ENCODE results near the gene NRG2.

Gene NRG2

DNA sequence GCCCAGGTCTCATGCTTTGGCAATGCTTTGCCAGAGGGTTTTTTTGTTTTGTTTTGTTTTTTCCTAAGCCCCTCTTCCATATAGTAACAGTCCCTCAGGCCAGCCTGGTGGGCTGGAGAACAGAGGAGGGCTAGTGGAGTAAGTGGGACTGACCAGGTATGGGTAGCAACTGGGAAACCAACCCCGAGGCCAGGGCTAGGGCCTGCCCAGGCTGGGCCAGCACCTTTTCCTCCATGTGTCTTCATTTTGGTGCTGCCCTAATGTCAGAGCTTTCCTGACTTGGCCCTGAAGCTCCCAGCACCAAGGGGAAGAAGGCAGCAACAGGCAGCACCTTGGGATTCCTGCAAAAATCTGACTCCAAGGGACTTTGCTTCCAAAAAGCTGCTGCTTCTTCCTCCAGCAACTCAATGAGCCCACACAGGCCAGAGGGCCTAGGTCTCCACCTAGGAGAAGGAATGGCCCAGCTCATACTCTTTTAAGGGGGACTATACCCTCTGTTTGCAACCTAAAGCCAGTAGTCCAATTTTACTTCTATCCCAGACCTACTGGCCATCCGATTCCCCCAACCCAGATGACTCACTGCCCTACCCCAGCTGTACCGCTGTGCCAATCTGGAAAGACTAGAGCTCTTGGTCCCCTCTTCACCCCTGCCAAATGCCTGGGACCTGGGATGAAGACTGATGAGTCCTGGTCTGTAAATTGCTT lies 142.4 kb downstream of the NRG2 start:
- no peak for DNase-seq

DNA sequence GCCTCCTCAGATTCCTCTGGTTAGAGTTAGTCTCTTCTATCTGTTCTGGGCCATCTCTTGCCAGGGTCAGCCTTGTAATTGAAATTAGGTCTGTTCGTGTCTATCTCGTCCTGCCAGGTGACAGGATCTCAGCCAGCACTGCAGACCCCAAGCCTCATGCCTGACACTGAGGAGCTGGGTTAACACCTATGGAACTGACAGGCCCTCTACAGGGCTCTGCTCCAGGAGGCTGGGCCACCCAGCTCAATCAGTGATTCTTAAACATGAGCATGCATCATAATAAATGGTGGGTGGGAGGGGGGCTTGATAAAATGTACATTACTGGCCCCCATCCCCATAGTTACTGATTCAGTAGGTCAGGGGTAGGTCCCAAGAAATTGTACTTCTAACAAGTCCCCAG lies 144.1 kb downstream of the NRG2 start:
- DNase-seq = no peak

DNA sequence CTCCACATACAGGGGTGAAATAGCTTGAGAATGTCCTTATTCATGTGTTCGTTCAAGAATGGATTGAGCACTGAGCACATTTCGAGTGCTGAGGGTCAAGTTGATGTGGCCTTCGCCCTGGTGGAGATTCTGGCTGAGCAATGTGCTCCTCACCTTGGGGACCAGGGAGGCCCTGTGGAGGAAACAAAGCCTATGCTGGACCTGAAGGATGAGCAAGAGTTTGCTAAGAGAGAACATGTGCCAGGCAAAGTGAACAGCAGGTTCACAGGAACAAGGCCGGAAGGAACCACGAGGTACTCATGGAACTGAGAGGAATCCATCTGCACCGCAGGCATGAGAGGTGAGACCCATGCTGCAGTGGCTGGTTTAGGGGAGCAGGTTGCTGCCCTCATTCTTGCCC lies 145.1 kb downstream of the NRG2 start:
- DNase-seq = no peak

DNA sequence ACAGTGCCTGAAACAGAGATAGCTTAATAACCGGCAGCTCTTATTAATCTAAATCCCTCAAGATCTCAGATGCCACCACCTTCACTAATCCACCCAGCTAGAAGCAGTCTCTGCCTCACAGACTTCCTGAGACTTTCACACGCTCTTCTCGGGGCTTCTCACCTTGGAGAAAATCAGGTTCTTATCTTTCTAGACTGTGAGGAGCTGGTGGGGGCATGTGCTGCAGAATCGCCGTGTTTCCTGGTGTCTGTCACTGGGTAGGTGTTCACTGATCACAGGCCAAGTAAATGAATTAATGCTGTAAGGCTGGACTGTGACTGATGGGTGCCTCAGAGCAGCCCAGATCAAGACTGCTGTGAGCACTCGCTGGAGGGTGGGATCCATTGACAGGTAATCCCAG lies 145.8 kb downstream of the NRG2 start:
- no peak for DNase-seq

DNA sequence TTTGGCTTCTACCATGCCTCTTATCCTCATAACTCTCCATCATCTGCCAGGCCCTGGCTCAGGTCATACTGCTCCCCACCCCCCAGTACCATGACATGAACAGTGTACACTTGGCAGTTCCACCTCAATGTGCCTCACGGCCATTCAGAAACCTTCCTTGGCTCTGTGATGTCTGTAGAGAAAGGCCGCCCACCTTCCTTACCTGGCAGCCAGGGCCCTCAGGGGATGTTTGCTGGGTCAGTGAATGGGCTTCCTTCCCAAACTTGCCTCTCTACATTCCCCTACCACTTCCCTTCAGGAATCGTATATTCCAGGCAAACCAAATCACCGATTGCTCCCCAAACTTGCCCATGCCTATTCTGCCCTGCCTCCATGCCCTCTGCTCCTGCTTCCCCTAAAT lies 146.4 kb downstream of the NRG2 start:
- DNase-seq = no peak

DNA sequence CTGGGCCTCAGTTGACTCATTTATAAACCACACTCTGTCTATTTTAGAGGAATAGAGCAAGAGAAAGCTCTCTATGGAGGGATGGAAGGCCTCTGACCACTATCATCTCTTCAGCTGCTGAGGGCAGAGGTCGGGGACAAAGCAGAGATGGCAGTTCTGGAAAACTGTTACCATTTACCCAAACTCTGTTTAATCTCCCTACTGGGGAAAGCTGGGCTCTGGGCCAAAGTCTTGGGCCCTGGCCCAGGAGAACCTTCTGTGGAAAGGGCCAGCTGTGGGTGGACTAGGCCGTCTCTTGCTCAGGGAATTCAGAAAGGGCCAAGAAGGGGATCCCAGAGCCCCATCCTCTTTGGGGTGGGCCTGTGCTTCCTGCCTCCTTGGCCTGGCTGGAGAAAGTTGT lies 147.5 kb downstream of the NRG2 start:
- DNase-seq = no peak

DNA sequence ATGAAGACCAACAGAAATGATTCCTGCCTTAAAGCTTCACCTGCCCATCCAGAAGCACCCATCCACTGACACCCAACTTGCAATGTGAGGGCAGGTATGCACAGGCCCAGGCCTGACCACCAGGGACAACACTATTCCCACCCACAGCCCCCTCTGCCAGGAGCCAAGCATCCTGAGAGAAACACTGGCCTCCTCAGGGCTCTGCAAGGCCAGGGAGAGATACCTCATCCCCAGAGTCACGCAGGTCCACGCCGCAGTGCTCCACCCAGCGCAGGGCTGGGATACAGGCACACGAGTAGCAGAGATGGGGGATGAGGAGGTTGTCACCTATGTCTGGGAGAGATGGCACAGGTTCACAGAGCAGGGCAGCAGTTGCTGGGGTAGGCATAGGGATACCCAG lies 148.1 kb downstream of the NRG2 start:
- DNase-seq = no peak

DNA sequence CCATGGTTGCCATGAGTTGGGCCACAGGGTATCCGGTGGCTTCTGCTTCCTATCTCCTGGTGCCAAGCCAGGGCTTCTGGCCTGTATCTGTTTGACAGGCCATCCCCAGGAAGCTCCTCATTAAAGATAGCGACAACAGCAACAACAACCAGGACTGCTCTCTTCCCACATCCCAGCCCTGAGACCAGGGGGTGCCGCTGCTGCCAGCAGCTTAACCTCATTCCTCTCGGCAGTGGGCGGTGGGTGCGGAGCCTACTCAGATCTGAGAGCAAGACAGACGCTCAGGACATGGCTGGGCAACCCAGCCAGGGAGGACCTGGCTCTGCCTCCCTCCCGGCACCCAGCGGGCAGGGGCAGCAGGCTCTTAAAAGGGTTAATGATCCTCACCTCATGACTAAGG lies 149.2 kb downstream of the NRG2 start:
- no peak for DNase-seq

DNA sequence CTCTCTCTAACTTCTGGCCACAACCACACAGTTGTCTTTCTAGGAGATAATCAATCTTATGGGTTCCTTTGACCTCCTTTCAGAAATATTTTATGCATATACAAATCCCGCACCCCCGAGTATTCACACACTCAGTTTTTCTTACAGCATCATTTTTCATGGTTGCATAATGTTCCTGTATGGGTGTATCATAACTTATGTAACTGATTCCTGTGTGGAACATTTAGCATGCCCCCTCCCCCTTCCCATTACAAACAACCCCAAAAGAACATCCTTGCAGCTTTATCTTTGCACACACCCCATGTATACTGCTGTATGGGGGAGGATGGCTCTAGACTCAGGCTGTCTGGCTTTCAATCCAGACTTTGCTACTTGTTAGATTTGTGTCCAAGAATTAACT lies 153.7 kb downstream of the NRG2 start:
- no peak for DNase-seq

DNA sequence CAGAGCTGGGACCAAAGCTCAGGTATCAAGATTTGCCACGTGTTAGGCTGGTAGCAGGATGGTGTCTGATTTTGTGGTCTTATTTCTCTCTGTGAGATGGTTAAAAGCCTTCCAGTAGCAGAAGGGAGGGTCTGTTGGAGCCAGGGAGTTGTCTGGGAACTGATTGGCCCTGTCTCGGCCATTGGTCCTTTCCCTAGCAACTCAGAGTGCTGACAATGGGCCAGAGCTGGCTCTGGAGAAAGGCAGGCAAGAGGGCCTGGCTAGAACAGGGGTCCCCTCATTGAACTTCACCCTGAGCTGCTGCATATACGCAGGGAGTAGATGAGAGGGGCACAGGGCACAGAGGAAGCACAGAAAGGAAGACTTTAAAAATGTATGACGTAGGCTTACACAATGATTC lies 154.7 kb downstream of the NRG2 start:
- no peak for DNase-seq

DNA sequence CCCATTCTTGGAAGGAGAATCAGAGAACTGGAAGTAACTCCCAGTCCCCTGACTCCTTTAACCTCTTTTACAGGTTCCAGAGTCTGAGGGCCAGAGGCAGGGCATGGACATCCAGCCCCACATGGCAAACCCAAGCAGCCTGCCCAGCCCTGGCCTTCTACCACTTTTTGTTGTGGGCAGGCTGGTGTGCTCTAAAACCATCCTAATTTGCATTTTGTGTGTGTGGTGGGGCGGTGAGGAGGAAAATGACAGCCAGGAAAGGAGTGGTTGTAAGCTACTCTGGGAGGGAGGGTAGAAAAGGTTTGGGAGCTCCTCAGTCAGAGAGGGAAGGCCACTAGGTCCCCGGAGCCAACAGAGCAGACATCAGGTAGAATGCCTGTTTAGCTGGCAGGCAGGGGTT lies 156.9 kb downstream of the NRG2 start:
- DNase-seq = no peak

DNA sequence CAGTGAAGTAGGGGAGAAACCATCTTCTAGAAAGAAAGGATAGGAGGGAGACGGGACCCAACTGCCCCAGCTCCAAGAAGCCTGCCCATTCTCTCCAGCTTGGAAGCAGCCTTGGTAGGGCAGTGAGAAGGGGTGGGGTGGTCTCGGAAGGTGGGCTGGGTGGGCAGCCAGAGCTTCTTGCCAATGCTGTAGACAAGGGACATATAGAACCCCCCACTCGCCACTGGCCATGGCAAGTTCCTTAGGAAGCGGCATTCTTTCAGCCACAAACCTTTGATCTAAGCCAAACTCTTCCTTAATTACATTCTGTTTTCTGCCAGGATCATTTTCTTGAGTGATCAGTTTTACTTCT lies 157.3 kb downstream of the NRG2 start:
- no peak for DNase-seq

DNA sequence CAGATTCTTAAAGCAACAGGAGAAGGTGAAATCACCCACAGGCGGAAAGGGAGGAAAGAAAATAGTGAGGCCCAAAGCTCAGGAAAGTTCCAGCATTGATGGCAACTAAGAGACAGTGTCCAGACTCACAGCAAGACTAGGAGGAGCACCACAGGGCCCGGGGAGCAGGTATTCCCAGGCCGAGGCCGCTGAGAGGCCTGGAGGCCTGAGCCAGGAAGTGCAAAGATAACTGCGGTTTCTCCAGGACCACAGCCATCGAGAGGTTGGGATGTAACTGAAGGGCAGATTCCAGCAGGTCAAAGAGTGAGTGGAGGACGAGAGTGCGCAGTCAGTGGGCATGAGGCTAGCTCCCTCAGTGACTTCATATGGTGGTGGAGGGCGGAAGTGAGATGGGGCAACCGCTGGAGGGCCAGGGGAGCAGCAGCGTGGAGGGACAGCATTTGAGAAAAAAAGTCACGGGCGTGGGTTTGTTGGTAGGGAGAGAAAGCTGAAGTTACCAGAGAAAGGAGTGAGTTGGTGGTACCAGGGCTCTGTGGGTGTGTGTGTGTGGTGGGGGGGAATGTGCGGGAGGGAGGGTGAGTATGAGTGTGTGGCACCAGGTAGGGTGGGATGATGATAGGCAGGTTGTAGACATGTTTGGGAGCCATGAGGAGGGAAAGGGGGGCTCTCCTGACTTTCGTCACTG lies 157.8 kb downstream of the NRG2 start:
- no peak for DNase-seq

DNA sequence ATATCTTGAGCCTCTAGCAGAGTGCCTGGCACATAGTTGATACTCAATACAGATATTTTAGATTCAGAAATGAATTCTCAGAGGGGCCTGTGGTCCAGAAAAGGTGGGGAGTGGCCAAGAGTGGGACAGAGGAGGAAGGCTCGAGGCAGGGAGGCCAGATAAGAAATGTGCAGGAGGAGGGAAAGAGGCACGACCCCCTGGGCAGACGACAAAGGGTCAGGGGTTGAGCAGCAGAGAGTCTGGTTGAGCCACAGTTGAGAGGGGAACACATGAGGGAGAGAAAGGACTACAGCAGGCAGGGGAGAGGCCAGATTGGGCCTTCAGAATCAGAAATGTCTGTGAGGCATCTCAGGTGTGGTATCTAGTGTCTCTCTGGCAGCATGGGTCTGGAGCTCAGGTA lies 158.4 kb downstream of the NRG2 start:
- DNase-seq = no peak

DNA sequence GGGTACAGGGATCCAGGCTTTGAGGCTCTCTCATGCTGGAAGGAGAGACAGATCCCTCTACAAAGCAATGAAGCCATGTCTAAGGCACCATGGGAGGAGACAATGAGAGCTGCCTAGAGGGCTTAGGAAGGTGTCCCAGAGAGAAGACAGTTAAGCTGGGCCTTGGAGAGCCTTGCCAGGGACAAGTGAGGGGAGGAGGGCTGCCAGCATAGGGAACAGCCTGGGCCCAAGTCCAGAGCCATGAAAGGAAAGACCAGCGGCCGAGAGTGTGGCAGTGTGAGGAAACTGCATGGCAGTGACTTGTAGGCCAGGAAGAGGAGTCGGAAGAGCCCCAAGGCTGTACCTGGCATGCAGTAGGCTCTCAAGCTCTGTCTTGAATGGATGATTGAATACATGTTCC lies 159.0 kb downstream of the NRG2 start:
- DNase-seq = no peak

DNA sequence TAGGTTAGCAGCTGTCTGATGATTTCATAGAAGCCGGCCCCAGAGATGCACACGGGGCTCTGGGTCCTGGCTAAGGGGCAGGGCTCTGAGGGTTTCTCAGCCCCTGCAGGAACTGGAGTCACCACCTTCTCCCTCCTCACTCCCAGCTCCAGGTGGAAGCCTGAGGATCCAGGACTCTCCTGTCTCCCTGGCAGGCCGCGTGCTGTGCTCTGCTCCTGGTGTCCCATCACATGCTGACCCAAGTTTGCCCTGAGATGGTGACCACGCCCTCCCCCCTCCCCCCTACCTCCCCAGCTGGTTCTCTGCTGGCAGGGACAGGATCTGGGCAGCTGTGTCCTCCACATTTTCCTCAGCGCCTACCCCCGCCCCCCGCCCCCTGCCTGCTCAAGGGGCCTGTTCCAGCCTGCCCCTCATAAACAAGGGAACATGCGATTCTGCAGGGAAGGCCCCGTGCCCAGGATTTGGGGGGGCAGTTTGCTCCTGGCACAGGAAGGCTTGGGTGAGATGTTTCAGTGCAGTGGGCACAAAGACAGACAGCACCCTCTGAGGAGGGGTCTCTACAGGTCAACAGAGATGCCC lies 160.0 kb downstream of the NRG2 start:
- no peak for DNase-seq

DNA sequence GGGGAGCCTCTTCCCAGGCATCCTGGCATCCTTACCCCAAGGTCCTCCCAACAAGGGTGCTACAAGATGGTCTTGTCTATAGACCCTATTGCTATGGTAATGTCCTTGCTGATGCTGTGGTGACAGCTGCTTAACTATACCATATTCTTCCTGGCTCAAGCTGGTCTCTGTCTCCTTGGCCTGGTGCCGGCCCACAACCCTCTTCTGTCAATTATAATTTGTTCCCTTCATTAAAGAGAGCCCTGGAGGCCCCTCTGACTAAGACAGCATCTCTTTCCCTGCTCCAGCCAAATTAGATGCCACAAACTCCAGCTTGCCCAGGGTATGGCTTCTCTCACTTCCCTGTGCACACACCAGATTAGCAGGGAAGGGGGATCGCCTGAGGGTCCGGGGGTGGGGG lies 160.8 kb downstream of the NRG2 start:
- DNase-seq = no peak

DNA sequence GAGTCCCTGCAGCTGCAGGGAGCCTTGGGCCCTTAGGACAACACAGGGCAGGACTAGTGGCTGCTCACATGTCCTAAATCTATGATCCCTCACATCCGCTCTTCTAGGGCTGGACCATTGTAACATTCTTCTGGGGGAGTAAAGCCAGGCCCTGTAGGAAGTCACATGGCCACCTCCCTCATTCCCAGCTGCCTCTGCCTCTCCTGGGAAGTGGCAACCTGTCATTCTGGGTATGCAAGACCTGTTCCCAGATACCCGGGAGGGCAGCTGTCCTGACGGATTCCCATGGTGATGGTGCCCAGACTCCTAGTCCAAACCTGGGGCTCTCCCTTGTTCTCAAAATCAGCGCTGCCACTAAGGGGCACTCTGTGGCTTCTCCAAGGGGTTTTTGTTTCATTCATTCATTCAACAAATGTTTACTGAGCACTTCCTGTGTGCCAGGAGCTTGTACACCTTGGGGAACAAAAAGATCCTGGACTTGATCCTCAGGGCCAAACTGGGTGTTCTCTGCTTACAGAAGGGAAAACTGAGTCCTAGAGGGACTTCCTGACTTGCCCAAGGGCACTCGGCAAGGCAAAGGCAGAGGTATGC lies 161.9 kb downstream of the NRG2 start:
- DNase-seq = no peak

DNA sequence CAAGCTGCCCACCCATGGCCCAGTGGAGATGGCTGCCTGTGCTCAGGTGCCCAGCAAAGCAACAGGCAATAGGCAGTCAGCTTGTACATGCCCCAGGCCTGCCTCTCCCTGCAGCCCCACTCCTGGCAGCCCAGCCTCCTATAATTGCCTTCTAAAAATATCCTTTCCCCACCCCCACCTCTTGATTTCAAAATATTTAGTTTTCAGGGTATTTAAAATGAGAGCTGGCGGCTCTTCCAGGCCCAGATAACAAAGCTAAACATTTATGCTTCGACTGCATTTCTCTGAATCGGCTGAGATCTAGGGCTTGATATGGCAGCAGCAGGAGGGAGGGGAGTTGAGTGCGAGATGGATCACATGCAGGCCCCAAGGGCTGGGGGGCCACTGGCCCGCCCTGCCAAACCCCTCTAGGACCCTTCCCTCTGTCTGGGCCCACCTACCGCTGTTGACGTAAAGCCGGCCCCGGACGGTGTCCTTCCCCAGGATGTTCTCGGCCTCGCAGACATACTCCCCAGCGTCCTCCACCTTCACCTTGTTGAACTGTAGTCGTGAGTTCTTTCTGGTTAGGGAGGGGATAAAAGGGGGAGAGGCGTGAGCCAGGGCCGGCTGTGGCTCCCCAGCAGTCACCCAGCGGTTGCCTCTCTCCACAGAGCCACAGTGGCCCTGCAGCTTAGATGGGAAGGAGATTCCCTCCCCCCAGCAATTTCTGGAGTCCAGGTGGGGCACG lies 162.5 kb downstream of the NRG2 start:
- no peak for DNase-seq

DNA sequence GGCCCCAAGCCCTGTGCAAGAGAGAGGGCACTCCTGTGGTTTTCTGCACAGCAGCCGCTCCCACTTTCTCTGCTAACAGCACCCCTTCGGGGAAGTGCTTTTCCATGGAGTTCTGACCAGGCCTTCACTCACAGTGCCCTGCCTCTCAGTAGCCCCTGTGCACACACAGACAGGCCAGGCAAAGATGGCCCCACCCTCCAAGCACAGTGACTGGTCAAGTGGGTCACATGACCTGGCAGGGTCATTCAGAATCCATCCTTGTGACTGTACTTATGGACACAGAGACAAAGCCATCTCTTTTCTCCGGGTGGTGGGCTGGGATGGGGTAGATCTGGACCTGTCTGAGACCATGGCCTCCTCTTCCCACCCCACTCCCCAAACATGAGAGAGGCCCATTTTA lies 165.0 kb downstream of the NRG2 start:
- DNase-seq = no peak

DNA sequence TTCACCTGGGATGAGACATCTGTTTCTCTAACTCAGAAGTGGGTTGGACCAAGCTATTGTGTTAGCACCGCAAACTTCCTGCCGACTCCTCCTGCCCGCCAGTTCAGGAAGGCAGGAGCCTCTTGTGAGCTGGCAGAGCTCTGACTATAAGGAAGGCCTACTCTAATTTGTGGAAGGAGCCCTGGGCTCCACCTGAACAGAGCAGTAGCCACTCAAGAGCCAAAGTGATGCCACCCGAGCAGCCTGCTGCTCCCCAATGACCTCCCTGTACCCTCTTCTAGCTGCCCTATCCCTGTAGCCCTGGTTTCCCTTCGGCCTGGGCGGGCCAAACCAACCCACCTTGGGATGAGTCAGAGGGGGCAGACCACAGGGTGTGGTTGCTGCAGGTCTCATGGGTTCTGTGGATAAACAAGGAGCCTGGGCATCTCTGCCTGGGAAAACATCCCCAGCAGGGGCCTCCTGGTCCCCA lies 165.9 kb downstream of the NRG2 start:
- no peak for DNase-seq

DNA sequence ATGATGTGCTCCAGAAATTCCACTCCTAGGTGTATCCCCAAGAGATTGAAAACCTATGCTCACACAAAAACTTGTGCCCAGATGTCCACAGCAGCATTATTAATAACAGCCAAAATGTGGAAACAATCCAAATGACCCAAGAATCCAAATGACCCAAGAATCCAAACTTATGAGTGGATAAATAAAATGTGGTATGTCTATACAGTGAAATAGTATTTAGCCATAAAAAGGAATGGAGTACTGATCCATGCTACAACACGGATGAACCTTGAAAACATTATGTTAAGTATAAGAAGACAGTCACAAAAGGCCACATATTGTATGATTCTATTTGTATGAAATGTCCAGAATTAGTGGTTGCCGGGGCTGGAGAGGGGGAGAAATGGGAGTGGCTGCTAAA lies 167.1 kb downstream of the NRG2 start:
- no peak for DNase-seq

All from activated CD8-positive, alpha-beta memory T cell treated with anti-CD3 and anti-CD28 coated beads for 24 hours (primary cell).